Femur (tissue), 1 donor: Measurements from ENCODE around the gene CALCOCO1.
"Not testable (repeated sequence)": the region's sequence is repeated elsewhere in the genome, so short reads cannot be mapped to it uniquely, and the experiment has no call there.

Experiments used
- DNase-seq: peaks from one replicate; pipeline ENCODE4 v3.0.0-alpha.2; 2017

The CALCOCO1 gene, protein sequence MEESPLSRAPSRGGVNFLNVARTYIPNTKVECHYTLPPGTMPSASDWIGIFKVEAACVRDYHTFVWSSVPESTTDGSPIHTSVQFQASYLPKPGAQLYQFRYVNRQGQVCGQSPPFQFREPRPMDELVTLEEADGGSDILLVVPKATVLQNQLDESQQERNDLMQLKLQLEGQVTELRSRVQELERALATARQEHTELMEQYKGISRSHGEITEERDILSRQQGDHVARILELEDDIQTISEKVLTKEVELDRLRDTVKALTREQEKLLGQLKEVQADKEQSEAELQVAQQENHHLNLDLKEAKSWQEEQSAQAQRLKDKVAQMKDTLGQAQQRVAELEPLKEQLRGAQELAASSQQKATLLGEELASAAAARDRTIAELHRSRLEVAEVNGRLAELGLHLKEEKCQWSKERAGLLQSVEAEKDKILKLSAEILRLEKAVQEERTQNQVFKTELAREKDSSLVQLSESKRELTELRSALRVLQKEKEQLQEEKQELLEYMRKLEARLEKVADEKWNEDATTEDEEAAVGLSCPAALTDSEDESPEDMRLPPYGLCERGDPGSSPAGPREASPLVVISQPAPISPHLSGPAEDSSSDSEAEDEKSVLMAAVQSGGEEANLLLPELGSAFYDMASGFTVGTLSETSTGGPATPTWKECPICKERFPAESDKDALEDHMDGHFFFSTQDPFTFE

DNA sequence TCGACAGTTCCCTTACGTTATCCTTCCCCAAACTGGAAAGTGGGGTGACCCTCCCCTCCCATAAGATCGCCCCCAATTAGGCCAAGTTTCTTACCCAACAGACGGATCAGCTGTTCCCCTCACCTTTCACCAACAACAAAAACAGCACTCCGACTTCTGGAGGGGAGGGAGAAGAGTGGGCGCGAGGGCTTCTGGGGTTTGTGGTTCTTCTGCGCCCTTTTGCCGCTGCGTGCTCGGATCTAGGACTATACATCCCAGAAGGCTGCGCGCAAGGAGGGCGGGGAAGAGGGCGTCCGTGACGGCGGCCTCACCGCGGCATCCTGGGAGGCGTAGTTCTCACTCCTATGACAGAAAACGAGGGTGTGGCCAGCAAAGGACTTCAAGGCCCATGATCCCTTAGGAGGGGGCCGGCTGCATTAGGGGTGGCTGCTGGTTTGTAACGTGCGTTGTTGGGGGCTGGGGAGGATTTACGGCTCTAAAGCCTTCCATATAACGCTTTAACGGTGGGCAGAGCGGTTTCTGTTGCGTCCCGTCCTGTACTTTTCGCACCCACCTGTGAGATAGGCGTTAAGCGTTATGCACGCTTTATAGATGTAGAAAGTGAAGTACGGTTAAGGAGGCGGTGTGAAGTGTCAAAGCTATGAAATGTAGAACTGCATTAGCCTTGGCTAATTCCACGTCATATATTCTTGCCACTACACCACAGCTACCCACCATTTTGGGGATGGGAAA is at the start of gene CALCOCO1:
Gene CALCOCO1, minus strand, starts transcription at position 143 of the 732 bp plus-strand sequence. CDS start 2,210 bp downstream, outside the sequence.
- DNase-seq: peak; percentile 99

- no peak for DNase-seq
Observed at GRCh38 chr12:53776872-53777271, 49.6 kb upstream of the CALCOCO1 start.

DNA sequence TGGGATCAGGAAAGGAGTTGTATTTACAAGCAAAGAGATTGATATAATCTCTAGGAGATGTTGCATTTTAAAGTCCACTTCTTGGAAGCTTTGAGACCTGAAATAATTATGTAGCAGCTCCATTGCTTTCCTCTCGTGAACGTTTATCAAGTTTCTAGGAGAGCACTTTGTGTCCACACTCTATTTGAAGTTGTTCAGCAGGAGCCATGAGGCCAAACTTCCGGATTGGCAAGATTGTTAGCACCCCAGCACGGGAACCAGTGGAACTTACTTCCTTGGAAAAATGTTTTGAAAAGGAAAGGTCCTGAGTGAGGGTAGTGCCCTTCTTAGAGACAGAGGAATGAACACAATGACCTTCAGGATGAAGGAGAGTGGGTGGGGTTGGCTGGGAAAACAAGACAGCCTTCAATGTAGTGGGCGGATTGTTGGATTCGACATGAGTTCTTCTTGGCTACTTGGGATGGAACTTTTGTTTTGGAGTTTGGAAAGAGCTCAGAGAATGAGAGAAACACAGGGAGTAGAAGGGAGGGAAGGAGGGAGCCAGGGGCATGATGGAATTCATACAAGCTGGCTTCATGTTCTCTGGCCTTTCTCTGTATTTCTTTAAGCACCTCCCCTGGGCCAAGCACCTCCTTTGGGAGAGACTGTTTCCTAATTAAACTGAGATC is 48.4 kb upstream of the CALCOCO1 start:
- DNase-seq: peak; percentile 48

DNA sequence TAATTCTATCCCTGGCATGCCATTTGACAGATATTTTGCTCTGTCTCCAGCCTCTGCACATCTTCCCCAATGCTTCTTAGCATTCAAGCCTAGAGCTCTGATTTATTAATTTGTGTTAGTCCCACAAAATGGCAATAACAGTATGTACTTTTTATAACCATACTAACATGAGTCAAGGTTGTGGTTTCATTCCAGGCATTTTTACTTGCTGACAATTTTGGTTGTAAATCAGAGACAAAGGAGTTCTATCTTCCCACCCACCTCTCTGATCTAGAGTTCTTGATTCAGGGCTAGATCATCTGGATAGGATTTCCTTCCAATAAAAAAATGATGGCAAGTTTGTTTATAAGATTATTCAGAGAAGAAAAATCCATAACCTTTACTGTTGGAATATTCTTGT is 43.0 kb upstream of the CALCOCO1 start:
- no peak for DNase-seq

GRCh38 chr12:53768976-53769375 is 41.7 kb upstream of the CALCOCO1 start:
- DNase-seq: no peak

DNA sequence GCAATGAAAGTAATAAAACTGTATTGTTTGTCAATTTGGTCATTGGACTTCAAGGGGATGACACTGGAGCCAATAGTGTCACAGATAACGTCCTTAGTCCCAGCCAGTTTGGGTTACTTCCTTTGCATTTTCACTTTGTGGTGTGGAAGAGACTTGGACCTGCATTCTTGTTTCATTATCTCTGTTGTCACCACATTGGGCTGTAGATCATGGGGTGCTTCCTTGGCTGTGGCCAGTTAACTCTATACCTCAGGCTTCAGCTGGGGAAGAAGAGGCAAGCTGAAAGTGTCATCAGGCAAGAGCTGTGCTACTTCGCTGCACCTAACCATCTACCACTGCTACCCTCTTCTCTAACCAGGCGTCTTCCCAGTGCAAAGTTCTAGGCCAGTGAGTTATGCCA is 39.6 kb upstream of the CALCOCO1 start:
- DNase-seq: no peak

DNA sequence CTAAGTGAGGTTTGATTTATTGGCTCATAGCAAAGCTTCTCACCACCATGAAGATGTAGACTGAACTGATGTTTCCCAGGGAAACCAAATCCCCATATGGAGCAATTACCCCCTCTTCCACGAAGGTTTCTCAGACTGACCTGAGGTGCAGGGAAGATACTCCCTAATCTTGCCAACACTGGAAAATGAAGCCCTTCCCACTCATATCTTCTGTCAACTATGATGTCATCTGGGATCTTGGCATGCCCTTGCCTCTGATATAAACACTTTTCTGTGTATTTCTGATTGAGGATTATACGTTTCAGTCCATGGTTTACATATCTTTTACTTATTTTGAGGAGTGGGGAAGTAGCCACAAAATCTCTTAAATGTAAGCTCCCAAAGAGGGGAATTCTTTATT is 38.6 kb upstream of the CALCOCO1 start:
- DNase-seq: no peak

DNA sequence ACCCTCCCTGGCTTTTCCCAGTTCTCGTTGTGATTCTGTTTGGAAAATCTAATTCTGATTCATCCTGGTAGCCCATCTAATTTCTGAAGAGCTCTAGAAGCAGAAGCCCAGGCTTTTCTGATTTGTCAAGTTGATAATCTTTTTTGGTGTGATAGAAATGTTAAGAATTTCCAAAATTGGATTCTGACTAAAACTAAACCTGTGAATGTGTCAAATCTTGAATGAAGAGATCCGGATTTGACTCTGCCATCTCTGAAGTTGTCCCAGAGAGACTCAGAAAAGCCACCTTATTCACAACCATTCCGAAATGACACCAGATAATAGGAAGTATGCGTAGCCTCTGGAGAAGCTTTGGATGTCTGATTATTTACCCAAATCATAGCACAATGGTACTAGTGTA is 37.4 kb upstream of the CALCOCO1 start:
- no peak for DNase-seq

DNA sequence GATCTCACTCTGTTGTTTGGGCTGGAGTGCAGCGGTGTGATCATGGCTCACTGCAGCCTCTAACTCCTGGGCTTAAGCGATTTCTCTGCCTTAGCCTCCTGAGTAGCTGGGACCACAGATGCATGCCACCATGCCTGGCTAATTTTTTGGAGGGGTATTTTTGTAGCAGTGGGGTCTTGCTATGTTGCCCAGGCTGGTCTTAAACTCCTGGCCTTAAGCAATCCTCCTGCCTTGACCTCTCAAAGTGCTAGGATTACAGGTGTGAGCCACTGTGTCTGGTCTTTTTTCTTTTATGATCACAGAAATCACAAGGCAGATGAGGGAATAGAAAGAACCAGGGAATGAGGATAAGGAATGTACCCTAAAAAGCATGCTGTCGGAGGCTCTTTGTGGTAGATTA is 35.5 kb upstream of the CALCOCO1 start:
- not testable (repeated sequence) for DNase-seq

- DNase-seq: no peak
Observed at GRCh38 chr12:53761306-53761705, 34.1 kb upstream of the CALCOCO1 start.

DNA sequence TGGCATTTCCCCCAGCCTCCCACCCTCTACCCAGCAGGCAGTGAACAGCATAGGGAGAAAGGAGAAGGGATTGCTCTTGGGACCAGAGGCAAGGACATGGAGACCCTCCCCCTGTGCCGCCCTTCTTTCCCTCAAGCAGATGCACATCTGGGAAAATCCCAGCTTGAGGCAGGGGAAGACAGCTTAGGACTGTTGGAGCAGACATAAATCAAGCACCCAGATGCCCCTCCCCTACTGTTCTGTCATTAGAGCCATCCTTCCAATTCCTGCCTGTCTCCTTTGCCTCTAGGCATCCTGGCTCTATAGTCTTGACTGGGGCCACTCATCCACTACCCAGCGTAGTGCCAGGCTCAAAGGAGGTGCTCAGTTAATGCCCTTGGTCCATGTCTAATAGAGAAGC is 32.0 kb upstream of the CALCOCO1 start:
- no peak for DNase-seq

DNA sequence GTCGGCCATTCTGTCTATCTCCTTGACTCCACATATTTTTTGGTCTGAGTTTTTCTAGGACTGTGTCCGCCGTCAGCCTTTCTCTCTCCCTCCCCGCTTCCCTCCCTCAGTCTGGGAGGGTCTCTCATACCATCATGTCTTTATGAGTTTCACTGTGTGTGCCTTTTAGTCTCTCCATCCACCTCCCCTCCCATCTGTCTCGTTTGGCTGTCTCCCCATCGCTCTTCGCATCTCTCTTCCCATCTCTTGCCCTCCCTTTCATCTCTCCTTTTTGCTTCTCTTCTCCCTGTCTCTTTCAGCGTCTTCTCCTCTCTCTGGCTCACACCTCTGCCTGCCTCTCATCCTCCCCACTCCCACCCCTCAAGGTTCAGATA is 31.5 kb upstream of the CALCOCO1 start:
- DNase-seq: no peak

- no peak for DNase-seq
Observed at GRCh38 chr12:53758081-53758729, 31.0 kb upstream of the CALCOCO1 start.

DNA sequence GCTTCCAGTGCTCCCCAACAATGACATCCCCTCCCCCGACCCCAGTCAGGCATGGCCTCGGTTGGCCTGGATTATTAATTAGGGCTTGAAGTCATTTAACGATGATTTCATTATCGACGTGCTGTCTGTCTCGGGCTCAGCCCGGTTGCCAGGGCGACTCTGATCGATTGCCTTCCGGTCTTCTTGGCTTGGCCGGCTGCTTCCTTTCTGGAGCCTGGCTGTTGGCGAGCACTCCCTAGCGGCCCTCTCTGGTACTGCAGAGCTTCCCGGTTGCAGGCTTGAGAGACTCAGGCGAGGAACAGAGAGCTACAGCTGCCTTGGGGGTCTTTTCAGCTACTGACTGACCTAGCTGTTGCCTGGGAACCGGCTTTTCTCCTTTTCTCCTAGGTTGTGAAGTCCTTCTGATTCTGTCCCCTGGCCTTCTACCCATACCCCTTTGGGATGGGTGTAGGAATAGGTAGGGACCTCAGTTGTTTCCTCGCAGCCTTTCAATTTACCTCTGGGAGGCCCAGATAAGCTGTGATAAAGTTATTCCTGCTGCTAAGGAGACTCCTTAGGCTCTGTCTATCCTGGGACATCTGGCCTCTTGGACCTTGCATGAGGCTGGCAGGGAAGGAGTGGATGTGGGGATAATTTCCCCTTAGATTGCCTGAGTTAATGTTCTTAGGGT is 30.0 kb upstream of the CALCOCO1 start:
- peak; percentile 87 for DNase-seq

DNA sequence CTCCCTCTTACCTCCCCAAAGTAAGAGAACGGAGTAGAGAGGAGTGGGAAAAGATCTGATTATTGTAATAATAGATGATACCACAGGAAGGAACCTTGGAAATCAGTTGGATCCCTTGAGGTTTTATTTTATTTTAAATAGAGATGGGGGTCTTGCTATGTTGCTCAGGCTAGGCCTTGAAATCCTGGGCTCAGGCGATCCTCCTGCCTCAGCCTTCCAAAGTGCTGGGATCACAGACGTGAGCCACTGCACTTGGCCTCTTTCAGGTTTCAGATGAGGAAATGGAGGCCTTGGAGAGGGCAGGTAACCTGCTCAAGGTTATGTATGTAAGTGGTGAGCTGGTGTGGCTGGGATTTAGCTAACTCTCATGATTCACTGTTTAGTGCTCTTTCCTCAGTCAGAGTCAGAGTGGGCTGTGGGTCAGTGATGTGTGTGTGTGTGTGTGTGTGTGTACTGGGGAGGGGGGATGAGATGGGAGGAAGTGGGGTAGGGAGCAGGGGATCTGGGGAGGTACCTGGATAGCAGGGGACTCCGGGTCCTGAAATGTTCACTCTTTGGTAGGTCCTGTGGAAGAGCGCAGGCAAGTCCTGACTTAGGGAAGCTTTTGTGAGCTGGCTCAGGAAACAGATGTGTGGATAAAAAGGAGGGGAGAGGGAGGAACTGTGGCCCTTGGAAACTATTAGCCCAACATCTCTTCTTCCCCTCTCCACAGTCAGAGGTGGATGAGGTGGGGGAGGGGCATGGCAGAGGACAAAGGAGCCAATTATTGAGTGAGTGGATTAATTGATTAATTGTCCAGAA is 29.2 kb upstream of the CALCOCO1 start:
- no peak for DNase-seq

DNA sequence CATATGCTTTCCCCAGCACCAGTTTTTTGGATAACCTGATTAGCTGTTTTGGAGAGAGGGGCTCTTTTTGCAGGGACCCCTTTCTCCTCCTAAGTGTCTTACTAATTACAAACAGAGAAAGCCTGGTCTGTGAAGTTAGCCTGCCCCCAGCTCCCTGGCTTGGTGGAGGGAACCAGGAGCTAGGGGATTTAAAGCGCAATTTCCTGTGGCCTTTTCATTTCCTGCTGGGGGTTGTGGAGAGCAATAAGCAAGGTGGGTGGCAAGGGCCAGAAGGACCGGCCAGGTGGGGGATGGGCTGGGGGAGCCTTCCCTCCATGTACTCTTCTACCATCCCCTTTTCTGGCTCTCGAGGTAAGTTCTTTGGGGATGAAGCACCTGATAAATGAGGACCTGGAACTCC is 28.6 kb upstream of the CALCOCO1 start:
- DNase-seq: no peak

DNA sequence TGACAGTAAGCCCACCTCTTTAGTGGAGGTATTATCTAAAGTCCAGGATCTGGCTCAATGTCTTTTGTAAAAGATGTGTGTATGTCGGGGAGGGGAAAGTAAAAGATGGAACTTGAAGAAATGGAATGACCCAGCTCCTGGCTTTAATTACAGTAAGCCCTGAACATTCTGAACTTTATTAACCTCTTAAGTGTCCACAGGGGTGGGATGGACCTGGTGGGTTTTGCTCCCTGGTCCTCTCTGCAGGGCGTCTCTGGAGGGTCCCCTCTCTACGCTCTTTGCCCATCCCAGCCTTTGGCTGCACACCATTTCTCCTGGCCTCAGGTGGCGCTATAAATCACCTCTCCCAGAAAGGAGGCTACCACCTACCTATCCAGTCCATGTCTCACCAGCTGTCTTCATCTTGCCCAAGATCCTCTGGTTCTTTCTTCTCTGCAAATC is 28.2 kb upstream of the CALCOCO1 start:
- DNase-seq: no peak

- no peak for DNase-seq
Observed at GRCh38 chr12:53754633-53755264, 27.5 kb upstream of the CALCOCO1 start.

DNA sequence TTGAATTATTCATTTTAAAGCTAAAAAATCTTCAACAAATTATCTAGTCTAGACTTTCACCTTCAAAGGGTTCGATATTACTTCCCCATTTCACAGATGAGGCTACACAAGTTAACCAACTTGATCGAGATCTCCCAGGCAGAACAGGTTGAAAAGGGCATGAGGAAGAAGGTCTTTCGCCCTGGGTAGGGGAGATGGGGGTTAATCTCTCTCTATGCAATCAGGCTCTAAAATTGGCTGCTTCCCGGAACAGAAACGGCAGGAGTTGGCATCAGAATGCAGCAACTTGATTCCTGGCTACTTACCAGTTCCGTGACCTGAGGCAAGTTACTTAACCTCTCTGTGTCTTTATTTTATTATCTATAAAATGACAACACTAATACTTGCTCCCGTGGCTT is 26.9 kb upstream of the CALCOCO1 start:
- DNase-seq: no peak

DNA sequence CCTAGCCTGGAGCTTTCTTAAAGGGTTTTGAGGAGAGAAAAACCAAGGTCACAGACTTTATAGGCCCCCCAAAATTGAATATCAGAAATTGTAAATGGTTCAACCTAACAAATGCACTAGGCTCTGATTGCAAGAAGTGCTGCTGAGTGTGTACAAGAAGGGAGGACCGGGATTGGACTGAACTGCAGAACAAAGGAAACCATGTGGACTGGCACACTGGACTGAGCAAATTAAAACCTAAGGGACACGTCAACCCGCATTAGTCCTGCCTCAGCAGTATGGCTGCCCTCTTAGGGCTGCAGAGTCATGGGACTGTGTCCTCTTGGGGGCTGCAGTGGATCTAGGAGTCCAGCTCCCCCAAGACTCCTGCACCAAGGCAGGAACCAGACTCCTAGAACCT is 25.4 kb upstream of the CALCOCO1 start:
- no peak for DNase-seq

DNA sequence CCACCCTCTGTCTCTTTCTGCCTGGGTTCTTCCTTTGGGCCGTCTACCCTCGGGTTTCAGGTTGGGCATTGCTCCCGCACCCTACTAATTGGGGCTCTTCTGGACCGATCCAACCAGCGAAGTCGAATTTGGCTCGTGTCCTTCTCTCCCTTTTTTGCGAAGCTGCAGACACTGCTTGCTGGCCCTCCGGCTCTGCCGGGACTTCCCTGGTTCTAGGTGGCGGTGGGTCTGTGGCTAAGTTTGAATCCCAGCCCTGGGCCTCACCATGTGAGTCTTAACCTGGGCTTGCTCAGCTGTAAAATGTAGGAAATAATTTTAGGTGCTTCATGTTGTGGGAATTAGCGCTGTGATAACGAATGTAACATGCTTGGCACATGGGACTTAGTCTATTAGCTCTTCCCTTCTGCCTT is 24.9 kb upstream of the CALCOCO1 start:
- DNase-seq: no peak
